Natural killer cell (primary cell): ENCODE measurements around the gene KDM1A. TPM values are rescaled to one million over a fixed set of nuclear protein-coding genes. Genes with fewer than 3 reads are reported as not detected.
A peak's percentile ranks its signal among the peaks of the same experiment; 100 is the strongest.

Experiments used
- ATAC-seq, 3 donors: fragments of 150-1000 bp in 2 of 3; fragments of 200-7000 bp in 1 of 3; cut with Tn5 transposase; 1 replicate in 1 of 3; 2 replicates in 2 of 3; pipeline ENCODE4 v1.10.0; 2021; ENCODE audit warnings: mild to moderate bottlenecking in 2 of 3, moderate library complexity in 2 of 3
- DNase-seq, 2 donors: peaks; one replicate each; pipeline versions ENCODE4 v3.0.0 to v3.0.0-alpha.2; 2013 to 2021; ENCODE audit warnings: mixed read lengths in 1 of 2
- H3K27ac ChIP-seq: one replicate; pipeline ENCODE4 v1.5.1; 2013; ENCODE audit warnings: mild to moderate bottlenecking, low read length
- H3K27me3 ChIP-seq: one replicate; pipeline ENCODE4 v1.6.1; 2013; ENCODE audit warnings: low read length; ENCODE audit not compliant: control insufficient read depth, insufficient read depth
- H3K36me3 ChIP-seq: one replicate; pipeline ENCODE4 v1.6.1; 2013; ENCODE audit warnings: low read length; ENCODE audit not compliant: control insufficient read depth, insufficient read depth
- H3K4me1 ChIP-seq: one replicate; pipeline ENCODE4 v1.6.1; 2013; ENCODE audit warnings: low read length; ENCODE audit not compliant: control insufficient read depth, insufficient read depth
- H3K4me3 ChIP-seq: one replicate; pipeline ENCODE4 v1.5.1; 2013; ENCODE audit warnings: low read length
- H3K9me3 ChIP-seq: one replicate; pipeline ENCODE4 v1.6.1; 2013; ENCODE audit warnings: low read length; ENCODE audit not compliant: control insufficient read depth, insufficient read depth
- H3K27ac Mint-ChIP-seq, 2 donors: one replicate each; pipeline ENCODE4 v1.8.0; 2022; ENCODE audit warnings: mild to moderate bottlenecking in 2 of 2, mixed read lengths in 2 of 2, moderate library complexity in 1 of 2
- H3K27me3 Mint-ChIP-seq, 2 donors: one replicate each; pipeline ENCODE4 v1.8.0; 2022; ENCODE audit warnings: low read depth in 2 of 2, mixed read lengths in 2 of 2
- H3K36me3 Mint-ChIP-seq: one replicate; pipeline ENCODE4 v1.8.0; 2022; ENCODE audit warnings: mixed read lengths
- H3K4me1 Mint-ChIP-seq, 2 donors: one replicate each; pipeline ENCODE4 v1.8.0; 2022; ENCODE audit warnings: mixed read lengths in 2 of 2
- H3K4me3 Mint-ChIP-seq: one replicate; pipeline ENCODE4 v1.8.0; 2022; ENCODE audit warnings: mild to moderate bottlenecking, moderate library complexity, mixed read lengths
- H3K9me3 Mint-ChIP-seq, 2 donors: one replicate each; pipeline ENCODE4 v1.8.0; 2022; ENCODE audit warnings: mixed read lengths in 2 of 2
- WGBS: methylation state at CpG from one replicate; pipeline ENCODE4 v1.1.7; 2013; ENCODE audit warnings: missing lambda C conversion rate; ENCODE audit not compliant: insufficient coverage; 5-methylcytosine and 5-hydroxymethylcytosine counted together
- intact Hi-C: fragments of 100-400 bp; cut with micrococcal nuclease; formaldehyde crosslinking; loops from one replicate; pipeline ENCODE4 v1.14.2; 2022
- total RNA-seq, 4 donors: library from RNA; stranded (reverse); fragments of 120-200 nt in 1 of 4; gene quantifications; one replicate each; pipeline versions ENCODE4 v1.2.3 to v1.2.4, GENCODE V29; 2013 to 2022
- TF ChIP-seq, protein P1 (sequence below): fragments of 200-600 bp; IDR thresholded peaks from one replicate; pipeline ENCODE4 v1.8.0; 2022; ENCODE audit warnings: antibody characterized with exemption

KDM1A gene
- total RNA-seq, 3 donors from 2014 or later (not counting 1 experiment from before 2014, with no cell fraction given): 33.0 to 45.4 (median 43.8) TPM

GRCh38 chr1:23101101-23101827 lies 82.0 kb downstream of the KDM1A start:
- intact Hi-C loops: no loop called here
- no peaks in the 10 kb centered on the region for H3K27me3 ChIP-seq
- WGBS: 95% methylated on average over 3 of the region's 3 CpGs
- Mint-ChIP-seq H3K9me3 (no peaks in the 10 kb centered on the region), H3K4me1 (peaks cover 70 to 71% of the 10 kb centered on the region in 2 donors), H3K36me3 (no peaks in the 10 kb centered on the region), H3K27me3 (no peaks in the 10 kb centered on the region), H3K27ac (peak overlapping the region; percentile 94 to 95), H3K4me3 (no peak overlapping the region)
- DNase-seq (no peak), ATAC-seq (no peak)
- TF ChIP-seq, protein P1, sequence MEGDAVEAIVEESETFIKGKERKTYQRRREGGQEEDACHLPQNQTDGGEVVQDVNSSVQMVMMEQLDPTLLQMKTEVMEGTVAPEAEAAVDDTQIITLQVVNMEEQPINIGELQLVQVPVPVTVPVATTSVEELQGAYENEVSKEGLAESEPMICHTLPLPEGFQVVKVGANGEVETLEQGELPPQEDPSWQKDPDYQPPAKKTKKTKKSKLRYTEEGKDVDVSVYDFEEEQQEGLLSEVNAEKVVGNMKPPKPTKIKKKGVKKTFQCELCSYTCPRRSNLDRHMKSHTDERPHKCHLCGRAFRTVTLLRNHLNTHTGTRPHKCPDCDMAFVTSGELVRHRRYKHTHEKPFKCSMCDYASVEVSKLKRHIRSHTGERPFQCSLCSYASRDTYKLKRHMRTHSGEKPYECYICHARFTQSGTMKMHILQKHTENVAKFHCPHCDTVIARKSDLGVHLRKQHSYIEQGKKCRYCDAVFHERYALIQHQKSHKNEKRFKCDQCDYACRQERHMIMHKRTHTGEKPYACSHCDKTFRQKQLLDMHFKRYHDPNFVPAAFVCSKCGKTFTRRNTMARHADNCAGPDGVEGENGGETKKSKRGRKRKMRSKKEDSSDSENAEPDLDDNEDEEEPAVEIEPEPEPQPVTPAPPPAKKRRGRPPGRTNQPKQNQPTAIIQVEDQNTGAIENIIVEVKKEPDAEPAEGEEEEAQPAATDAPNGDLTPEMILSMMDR: no peak
- H3K36me3 ChIP-seq: no peaks in the 10 kb centered on the region
- H3K4me3 ChIP-seq: no peak overlapping the region
- H3K4me1 ChIP-seq: peaks cover 32% of the 10 kb centered on the region
- no peak overlapping the region for H3K27ac ChIP-seq
- no peaks in the 10 kb centered on the region for H3K9me3 ChIP-seq

- Histone ChIP-seq H3K27ac (no peak overlapping the region), H3K4me1 (peaks cover 32% of the 10 kb centered on the region), H3K9me3 (no peaks in the 10 kb centered on the region), H3K27me3 (no peaks in the 10 kb centered on the region), H3K4me3 (no peak overlapping the region), H3K36me3 (no peaks in the 10 kb centered on the region)
- Mint-ChIP-seq H3K36me3 (no peaks in the 10 kb centered on the region), H3K4me3 (no peak overlapping the region), H3K9me3 (no peaks in the 10 kb centered on the region), H3K27ac (peak overlapping the region; percentile 94 to 95), H3K4me1 (peaks cover 75 to 76% of the 10 kb centered on the region in 2 donors), H3K27me3 (no peaks in the 10 kb centered on the region)
- TF ChIP-seq, protein P1: no peak
- 100% methylated on average over 1 of the region's 2 CpGs for WGBS
- intact Hi-C loops: no loop called here
- no peak for DNase-seq
- no peak for ATAC-seq
These were observed 82.6 kb downstream of the KDM1A start for GRCh38 chr1:23101887-23102286.

- Histone ChIP-seq H3K9me3 (no peaks in the 10 kb centered on the region), H3K4me1 (peaks cover 32% of the 10 kb centered on the region), H3K27ac (peak overlapping the region; percentile 83), H3K27me3 (no peaks in the 10 kb centered on the region), H3K4me3 (no peak overlapping the region), H3K36me3 (no peaks in the 10 kb centered on the region)
- Mint-ChIP-seq H3K27me3 (no peaks in the 10 kb centered on the region), H3K27ac (peak overlapping the region; percentile 94 to 95), H3K36me3 (no peaks in the 10 kb centered on the region), H3K4me3 (peak overlapping the region; percentile 13), H3K9me3 (no peaks in the 10 kb centered on the region), H3K4me1 (peaks cover 79% of the 10 kb centered on the region in 2 donors)
- TF ChIP-seq, protein P1: no peak
- ATAC-seq (no peak), DNase-seq (no peak)
- intact Hi-C loops: no loop called here
- WGBS: no CpG with 5 or more reads among the region's 1 CpG
These were observed 83.0 kb downstream of the KDM1A start for GRCh38 chr1:23102289-23102688.
